ENCODE measurements around the gene PER1. TPM values are rescaled to one million over a fixed set of nuclear protein-coding genes. Genes with fewer than 3 reads are reported as not detected.

The PER1 gene
- total and polyA plus RNA-seq, 9 of the 15 experiments (the other 6 are each of a cell fraction or from before 2014, with no cell fraction given), result 0.13 to 26.0 (median 3.4) TPM

GRCh38 chr17:8190506-8190905 is 38.3 kb upstream of the PER1 start:
- FAIRE-seq, result no peak
- H3K9me1 ChIP-seq (ENCODE audit: control insufficient read depth, insufficient read depth, low read length), result no peaks in the 10 kb centered on the region
- peak overlapping the region; percentile 49 to 52; a peak in 3 of 4 replicates for H3K9ac ChIP-seq (ENCODE audit: insufficient read depth in 1 of 2, low read depth in 2 of 2, low read length in 2 of 2)
- TF ChIP-seq FOXK1 (CRISPR knock-in tag; IDR thresholded peaks at IDR 0.05; ENCODE audit: borderline replicate concordance) (peak; percentile 42; the same call in 1 of the 2 replicates), HMBOX1 (IDR thresholded peaks at IDR 0.05) (0 out of 2 replicates have a peak, but pooled peaks have one; percentile 37), JUND (IDR thresholded peaks at IDR 0.05; ENCODE audit: borderline replicate concordance, low read depth, low read length) (0 out of 2 replicates have a peak, but pooled peaks have one; percentile 1), JUND (tag; IDR thresholded peaks at IDR 0.05; ENCODE audit: borderline replicate concordance, low read depth, low read length) (no peak), ZNF592 (IDR thresholded peaks at IDR 0.05) (0 out of 2 replicates have a peak, but pooled peaks have one; percentile 54), UBTF (IDR thresholded peaks at IDR 0.05; ENCODE audit: borderline replicate concordance in 1 of 2, low read depth in 2 of 2, low read length in 2 of 2) (0 out of 4 replicates have a peak, but pooled peaks of 1 of the 2 experiments have one; percentile 25), ZNF384 (IDR thresholded peaks at IDR 0.05; ENCODE audit: low read depth, low read length) (no peak)
- intact Hi-C loops (cut with micrococcal nuclease), result loop anchor here (1.0 kb wide), 1 partner anchor 20 kb away; the partner anchor contains the start of gene AURKB
- no peaks in the 10 kb centered on the region for H3K9me3 ChIP-seq (replicated peaks; ENCODE audit: control insufficient read depth, insufficient read depth, low read depth, low read length)
- H3K27me3 ChIP-seq (ENCODE audit: control insufficient read depth in 2 of 2, insufficient read depth in 2 of 2, low read length in 2 of 2), result no peaks in the 10 kb centered on the region
- ATAC-seq, result no peak
- peak overlapping the region; percentile 69 for H3K4me2 ChIP-seq (ENCODE audit: insufficient read depth, low read length)
- H3K4me1 ChIP-seq (replicated peaks in 1 of 2; ENCODE audit: control insufficient read depth in 2 of 2, insufficient read depth in 2 of 2, low read length in 2 of 2), result peaks cover 31 to 39% of the 10 kb centered on the region in 2 experiments
- H3K36me3 ChIP-seq (ENCODE audit: control insufficient read depth, insufficient read depth, low read length), result no peaks in the 10 kb centered on the region
- BruUV-seq (replicated peaks), result no TSS peak
- peak overlapping the region; percentile 68 for H3K27ac ChIP-seq (ENCODE audit: extremely low read depth, low read depth, low read length)
- H4K20me1 ChIP-seq (replicated peaks; ENCODE audit: control insufficient read depth, insufficient read depth, low read length), result peaks cover 10% of the 10 kb centered on the region
- no peak overlapping the region; the same call in 1 of the 2 replicates for H3K4me3 ChIP-seq
- H2AFZ ChIP-seq (ENCODE audit: low read depth, low read length), result peak overlapping the region; percentile 85
- DNase-seq (ENCODE audit: extremely low read depth in 1 of 4, low spot score in 3 of 4), result no peak
- in situ Hi-C loops (cut with MboI), result no loop called here
- peaks cover 18% of the 10 kb centered on the region for H3K79me2 ChIP-seq (ENCODE audit: control insufficient read depth, insufficient read depth, low read length)
- ChIA-PET CTCF (ENCODE audit: low intra/inter-chr PET ratio) (no interaction called here), POLR2A (interaction anchor here (0.6 to 3.1 kb wide), 11 partner anchors 9 to 293 kb away, joined by 3 to 30 read pairs (median 5); partner anchors contain the start of genes AURKB and CTC1)
- WGBS (ENCODE audit: insufficient coverage, low coverage, missing lambda C conversion rate), result 47% methylated on average over 6 of the region's 6 CpGs

All from K562 (cell line).